Liver (tissue), 9 donors: ENCODE data around the gene PCDH9. TPM values are rescaled to one million over a fixed set of nuclear protein-coding genes. Genes with fewer than 3 reads are reported as not detected.

ENCODE experiments used
- DNase-seq: peaks from one replicate; pipeline ENCODE4 v3.0.0-alpha.2; 2017; ENCODE audit warnings: low spot score
- H3K27ac ChIP-seq, 2 donors: one replicate each; pipeline ENCODE4 v1.7.0; 2013; ENCODE audit warnings: inconsistent platforms in 2 of 2, low read length in 2 of 2, control low read depth in 1 of 2, low read depth in 1 of 2, mild to moderate bottlenecking in 1 of 2
- H3K27me3 ChIP-seq, 4 donors: one replicate each; pipeline versions ENCODE4 v1.6.1 to v1.7.0; 2013; ENCODE audit warnings: low read length in 3 of 4, inconsistent platforms in 1 of 4, mild to moderate bottlenecking in 1 of 4, moderate library complexity in 1 of 4; ENCODE audit not compliant: control insufficient read depth in 4 of 4, insufficient read depth in 4 of 4
- H3K36me3 ChIP-seq, 4 donors: one replicate each; pipeline versions ENCODE4 v1.6.1 to v1.7.0; 2013; ENCODE audit warnings: low read length in 3 of 4, mild to moderate bottlenecking in 3 of 4, low read depth in 1 of 4, moderate library complexity in 1 of 4; ENCODE audit not compliant: control insufficient read depth in 4 of 4, insufficient read depth in 3 of 4
- H3K4me1 ChIP-seq, 4 donors: one replicate each; pipeline versions ENCODE4 v1.6.1 to v1.7.0; 2013; ENCODE audit warnings: low read length in 3 of 4, mild to moderate bottlenecking in 3 of 4, moderate library complexity in 1 of 4; ENCODE audit not compliant: control insufficient read depth in 4 of 4, insufficient read depth in 4 of 4
- H3K4me3 ChIP-seq, 3 donors: one replicate each; pipeline versions ENCODE4 v1.6.1 to v1.7.0; 2013; ENCODE audit warnings: low read length in 3 of 3, control low read depth in 1 of 3, low read depth in 1 of 3, mild to moderate bottlenecking in 1 of 3
- H3K9ac ChIP-seq, 2 donors: one replicate each; pipeline ENCODE4 v1.7.0; 2013; ENCODE audit warnings: low read length in 2 of 2, mild to moderate bottlenecking in 2 of 2, moderate library complexity in 2 of 2, control low read depth in 1 of 2, low read depth in 1 of 2
- H3K9me3 ChIP-seq, 4 donors: one replicate each; pipeline versions ENCODE4 v1.6.1 to v1.7.0; 2013; ENCODE audit warnings: low read length in 3 of 4; ENCODE audit not compliant: control insufficient read depth in 4 of 4
- EGR1 ChIP-seq, 2 donors: IDR thresholded peaks; 2 replicates each; pipeline ENCODE4 v1.6.1; 2016 to 2018; ENCODE audit warnings: antibody characterized with exemption in 2 of 2, low read depth in 2 of 2
- FOXA1 ChIP-seq: IDR thresholded peaks from 2 replicates; pipeline ENCODE4 v1.6.1; 2016; ENCODE audit warnings: antibody characterized with exemption
- FOXA2 ChIP-seq: IDR thresholded peaks from 2 replicates; pipeline ENCODE4 v1.6.1; 2016; ENCODE audit warnings: antibody characterized with exemption
- GABPA ChIP-seq, 2 donors: IDR thresholded peaks in 1 of 2; conservative IDR thresholded peaks in 1 of 2; 2 replicates each; pipeline ENCODE4 v1.6.1; 2016; ENCODE audit warnings: antibody characterized with exemption in 2 of 2, mild to moderate bottlenecking in 1 of 2, moderate library complexity in 1 of 2
- HNF4A ChIP-seq, 2 donors: conservative IDR thresholded peaks; 2 replicates each; pipeline ENCODE4 v1.6.1; 2016; ENCODE audit warnings: antibody characterized with exemption in 2 of 2, mild to moderate bottlenecking in 2 of 2
- HNF4G ChIP-seq: IDR thresholded peaks from 2 replicates; pipeline ENCODE4 v1.6.1; 2016; ENCODE audit warnings: antibody characterized with exemption
- JUND ChIP-seq, 2 donors: IDR thresholded peaks; 2 replicates each; pipeline ENCODE4 v1.6.1; 2016; ENCODE audit warnings: antibody characterized with exemption in 2 of 2
- NR2F2 ChIP-seq: IDR thresholded peaks from 2 replicates; pipeline ENCODE4 v1.6.1; 2016; ENCODE audit warnings: antibody characterized with exemption
- RAD21 ChIP-seq, 2 donors: IDR thresholded peaks; 2 replicates each; pipeline ENCODE4 v1.6.1; 2016; ENCODE audit warnings: antibody characterized with exemption in 2 of 2, mild to moderate bottlenecking in 2 of 2
- RXRA ChIP-seq, 2 donors: IDR thresholded peaks; 2 replicates each; pipeline ENCODE4 v1.6.1; 2017 to 2018; ENCODE audit warnings: antibody characterized with exemption in 2 of 2, mild to moderate bottlenecking in 1 of 2
- SP1 ChIP-seq: IDR thresholded peaks from 2 replicates; pipeline ENCODE4 v1.6.1; 2018; ENCODE audit warnings: antibody characterized with exemption, mild to moderate bottlenecking
- TAF1 ChIP-seq: conservative IDR thresholded peaks from 2 replicates; pipeline ENCODE4 v1.6.1; 2016; ENCODE audit warnings: antibody characterized with exemption, mild to moderate bottlenecking
- YY1 ChIP-seq: IDR thresholded peaks from 2 replicates; pipeline ENCODE4 v1.6.1; 2016; ENCODE audit warnings: antibody characterized with exemption, mild to moderate bottlenecking
- WGBS: extraction: QIAGEN DNeasy Blood & Tissue Kit; methylation state at CpG from one replicate; pipeline ENCODE4 v1.1.7; 2013; 5-methylcytosine and 5-hydroxymethylcytosine counted together
- polyA plus RNA-seq, 2 donors: library from polyadenylated mRNA; stranded (reverse) in 1 of 2; unstranded in 1 of 2; fragments of 200-250 nt in 1 of 2; fragments of >200 nt in 1 of 2; fragmentation: Nextera tagmentation in 1 of 2; extraction: Ambion mirVana in 1 of 2; gene quantifications; one replicate each; pipeline versions ENCODE4 v1.2.1 to v1.2.3, GENCODE V29; 2013 to 2015
- total RNA-seq, 2 donors: library from RNA; depleted of rRNA; stranded (reverse); fragments of >200 nt; gene quantifications; one replicate each; pipeline ENCODE4 v1.2.3, GENCODE V29; 2014
- TF ChIP-seq, protein P1 (sequence below): fragments of 150-350 bp; IDR thresholded peaks from 2 replicates; pipeline ENCODE4 v1.5.1; 2017; ENCODE audit warnings: improper control_type of control experiment, low read depth, low read length; ENCODE audit not compliant: missing input control
- TF ChIP-seq, protein P2 (sequence below): IDR thresholded peaks from 2 replicates; pipeline ENCODE4 v1.6.1; 2016; ENCODE audit warnings: antibody characterized with exemption, mild to moderate bottlenecking
- TF ChIP-seq, protein P3 (sequence below): IDR thresholded peaks from 2 replicates; pipeline ENCODE4 v1.6.1; 2016; ENCODE audit warnings: antibody characterized with exemption
- TF ChIP-seq, protein P4 (sequence below): IDR thresholded peaks from 2 replicates; pipeline ENCODE4 v1.6.1; 2016; ENCODE audit warnings: antibody characterized with exemption
- TF ChIP-seq, protein P5 (sequence below): IDR thresholded peaks from 2 replicates; pipeline ENCODE4 v1.6.1; 2016; ENCODE audit warnings: antibody characterized with exemption
- donor health status: healthy.
- donor health status: healthy.
- donor health status: healthy.
- donor health status: healthy.
- donor health status: healthy.

PCDH9 gene
- total and polyA plus RNA-seq, 4 donors: 0.90 to 4.0 (median 2.2) TPM

DNA sequence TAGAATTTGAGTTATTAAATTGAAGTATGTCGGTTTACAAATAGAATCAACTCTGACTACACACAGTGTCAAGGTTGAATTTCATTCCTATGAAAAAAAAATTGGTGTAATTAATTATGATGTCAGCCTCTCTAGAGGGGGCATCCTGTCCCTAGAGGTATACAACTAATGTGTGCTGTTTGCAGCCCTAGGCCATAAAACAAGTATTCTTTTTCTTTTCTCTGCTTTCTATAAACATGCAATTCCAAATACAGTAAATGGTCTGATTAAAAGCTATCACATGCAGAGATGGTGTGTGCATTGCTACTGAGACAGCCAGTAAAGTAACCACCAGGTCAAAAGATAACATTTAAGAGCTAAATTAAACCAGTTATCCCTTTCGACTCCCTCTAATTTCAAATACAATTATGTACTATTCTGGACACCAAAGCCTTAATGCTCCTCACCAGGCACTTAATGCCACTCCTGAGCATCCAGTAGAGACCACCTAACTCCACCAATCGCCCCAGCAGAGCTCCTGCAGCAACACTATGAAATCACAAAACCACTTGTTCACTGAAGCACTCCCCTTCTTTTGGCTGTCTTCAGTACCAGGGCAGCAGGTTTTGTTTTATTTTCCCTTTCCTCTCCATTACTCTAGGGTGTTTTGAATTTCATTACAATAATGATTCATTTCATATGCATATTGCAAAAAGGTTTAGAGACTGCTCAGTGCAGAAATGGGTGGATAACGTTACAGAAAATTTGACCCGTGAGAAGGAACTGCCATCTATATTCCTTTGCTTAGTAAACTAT is 426.9 kb downstream of the PCDH9 start:
- no peak for DNase-seq
- no peak overlapping the region for H3K4me3 ChIP-seq
- H3K27me3 ChIP-seq: peaks cover 0 to 3% (median under 1%) of the 10 kb centered on the region in 4 donors
- no peaks in the 10 kb centered on the region for H3K36me3 ChIP-seq
- no peak for TF ChIP-seq FOXA2
- TF ChIP-seq TAF1: no peak
- TF ChIP-seq, protein P1, sequence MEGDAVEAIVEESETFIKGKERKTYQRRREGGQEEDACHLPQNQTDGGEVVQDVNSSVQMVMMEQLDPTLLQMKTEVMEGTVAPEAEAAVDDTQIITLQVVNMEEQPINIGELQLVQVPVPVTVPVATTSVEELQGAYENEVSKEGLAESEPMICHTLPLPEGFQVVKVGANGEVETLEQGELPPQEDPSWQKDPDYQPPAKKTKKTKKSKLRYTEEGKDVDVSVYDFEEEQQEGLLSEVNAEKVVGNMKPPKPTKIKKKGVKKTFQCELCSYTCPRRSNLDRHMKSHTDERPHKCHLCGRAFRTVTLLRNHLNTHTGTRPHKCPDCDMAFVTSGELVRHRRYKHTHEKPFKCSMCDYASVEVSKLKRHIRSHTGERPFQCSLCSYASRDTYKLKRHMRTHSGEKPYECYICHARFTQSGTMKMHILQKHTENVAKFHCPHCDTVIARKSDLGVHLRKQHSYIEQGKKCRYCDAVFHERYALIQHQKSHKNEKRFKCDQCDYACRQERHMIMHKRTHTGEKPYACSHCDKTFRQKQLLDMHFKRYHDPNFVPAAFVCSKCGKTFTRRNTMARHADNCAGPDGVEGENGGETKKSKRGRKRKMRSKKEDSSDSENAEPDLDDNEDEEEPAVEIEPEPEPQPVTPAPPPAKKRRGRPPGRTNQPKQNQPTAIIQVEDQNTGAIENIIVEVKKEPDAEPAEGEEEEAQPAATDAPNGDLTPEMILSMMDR: no peak
- TF ChIP-seq, protein P2, sequence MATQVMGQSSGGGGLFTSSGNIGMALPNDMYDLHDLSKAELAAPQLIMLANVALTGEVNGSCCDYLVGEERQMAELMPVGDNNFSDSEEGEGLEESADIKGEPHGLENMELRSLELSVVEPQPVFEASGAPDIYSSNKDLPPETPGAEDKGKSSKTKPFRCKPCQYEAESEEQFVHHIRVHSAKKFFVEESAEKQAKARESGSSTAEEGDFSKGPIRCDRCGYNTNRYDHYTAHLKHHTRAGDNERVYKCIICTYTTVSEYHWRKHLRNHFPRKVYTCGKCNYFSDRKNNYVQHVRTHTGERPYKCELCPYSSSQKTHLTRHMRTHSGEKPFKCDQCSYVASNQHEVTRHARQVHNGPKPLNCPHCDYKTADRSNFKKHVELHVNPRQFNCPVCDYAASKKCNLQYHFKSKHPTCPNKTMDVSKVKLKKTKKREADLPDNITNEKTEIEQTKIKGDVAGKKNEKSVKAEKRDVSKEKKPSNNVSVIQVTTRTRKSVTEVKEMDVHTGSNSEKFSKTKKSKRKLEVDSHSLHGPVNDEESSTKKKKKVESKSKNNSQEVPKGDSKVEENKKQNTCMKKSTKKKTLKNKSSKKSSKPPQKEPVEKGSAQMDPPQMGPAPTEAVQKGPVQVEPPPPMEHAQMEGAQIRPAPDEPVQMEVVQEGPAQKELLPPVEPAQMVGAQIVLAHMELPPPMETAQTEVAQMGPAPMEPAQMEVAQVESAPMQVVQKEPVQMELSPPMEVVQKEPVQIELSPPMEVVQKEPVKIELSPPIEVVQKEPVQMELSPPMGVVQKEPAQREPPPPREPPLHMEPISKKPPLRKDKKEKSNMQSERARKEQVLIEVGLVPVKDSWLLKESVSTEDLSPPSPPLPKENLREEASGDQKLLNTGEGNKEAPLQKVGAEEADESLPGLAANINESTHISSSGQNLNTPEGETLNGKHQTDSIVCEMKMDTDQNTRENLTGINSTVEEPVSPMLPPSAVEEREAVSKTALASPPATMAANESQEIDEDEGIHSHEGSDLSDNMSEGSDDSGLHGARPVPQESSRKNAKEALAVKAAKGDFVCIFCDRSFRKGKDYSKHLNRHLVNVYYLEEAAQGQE: no peak
- TF ChIP-seq FOXA1: no peak
- no peak for TF ChIP-seq HNF4A (conservative IDR thresholded peaks at IDR 0.05)
- TF ChIP-seq, protein P3, sequence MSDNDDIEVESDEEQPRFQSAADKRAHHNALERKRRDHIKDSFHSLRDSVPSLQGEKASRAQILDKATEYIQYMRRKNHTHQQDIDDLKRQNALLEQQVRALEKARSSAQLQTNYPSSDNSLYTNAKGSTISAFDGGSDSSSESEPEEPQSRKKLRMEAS: no peak
- TF ChIP-seq NR2F2: no peak
- TF ChIP-seq, protein P4, sequence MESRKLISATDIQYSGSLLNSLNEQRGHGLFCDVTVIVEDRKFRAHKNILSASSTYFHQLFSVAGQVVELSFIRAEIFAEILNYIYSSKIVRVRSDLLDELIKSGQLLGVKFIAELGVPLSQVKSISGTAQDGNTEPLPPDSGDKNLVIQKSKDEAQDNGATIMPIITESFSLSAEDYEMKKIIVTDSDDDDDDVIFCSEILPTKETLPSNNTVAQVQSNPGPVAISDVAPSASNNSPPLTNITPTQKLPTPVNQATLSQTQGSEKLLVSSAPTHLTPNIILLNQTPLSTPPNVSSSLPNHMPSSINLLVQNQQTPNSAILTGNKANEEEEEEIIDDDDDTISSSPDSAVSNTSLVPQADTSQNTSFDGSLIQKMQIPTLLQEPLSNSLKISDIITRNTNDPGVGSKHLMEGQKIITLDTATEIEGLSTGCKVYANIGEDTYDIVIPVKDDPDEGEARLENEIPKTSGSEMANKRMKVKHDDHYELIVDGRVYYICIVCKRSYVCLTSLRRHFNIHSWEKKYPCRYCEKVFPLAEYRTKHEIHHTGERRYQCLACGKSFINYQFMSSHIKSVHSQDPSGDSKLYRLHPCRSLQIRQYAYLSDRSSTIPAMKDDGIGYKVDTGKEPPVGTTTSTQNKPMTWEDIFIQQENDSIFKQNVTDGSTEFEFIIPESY: no peak
- TF ChIP-seq HNF4G: no peak
- TF ChIP-seq EGR1 (IDR thresholded peaks at IDR 0.05; ENCODE audit: low read depth in 2 of 2): no peak
- TF ChIP-seq YY1: no peak
- TF ChIP-seq JUND (IDR thresholded peaks at IDR 0.05): no peak
- TF ChIP-seq, protein P5, sequence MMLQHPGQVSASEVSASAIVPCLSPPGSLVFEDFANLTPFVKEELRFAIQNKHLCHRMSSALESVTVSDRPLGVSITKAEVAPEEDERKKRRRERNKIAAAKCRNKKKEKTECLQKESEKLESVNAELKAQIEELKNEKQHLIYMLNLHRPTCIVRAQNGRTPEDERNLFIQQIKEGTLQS: no peak
- no peak for TF ChIP-seq RAD21 (IDR thresholded peaks at IDR 0.05)
- TF ChIP-seq RXRA (IDR thresholded peaks at IDR 0.05): no peak
- TF ChIP-seq SP1: no peak
- no peak for TF ChIP-seq GABPA (IDR thresholded peaks at IDR 0.05 in 1 of 2, conservative IDR thresholded peaks at IDR 0.05 in 1 of 2)
- 86% methylated on average over 5 of the region's 5 CpGs for WGBS
- no peak overlapping the region for H3K27ac ChIP-seq
- no peaks in the 10 kb centered on the region for H3K4me1 ChIP-seq
- H3K9ac ChIP-seq: no peak overlapping the region
- no peaks in the 10 kb centered on the region for H3K9me3 ChIP-seq
